HG02588 (cell line): ENCODE measurements around the gene GRAMD4.
"Not testable (repeated sequence)": the region's sequence is repeated elsewhere in the genome, so short reads cannot be mapped to it uniquely, and the experiment has no call there.

Experiments
- ATAC-seq: cut with Tn5 transposase; IDR thresholded peaks from one replicate; pipeline ENCODE4 v1.9.1; 2021; ENCODE audit warnings: mild to moderate bottlenecking, moderate library complexity; ENCODE audit not compliant: unreplicated experiment

The GRAMD4 gene

GRCh38 chr22:46617986-46618647 is 2.1 kb upstream of the GRAMD4 start:
- no peak for ATAC-seq

GRCh38 chr22:46618667-46619066 is 1.5 kb upstream of the GRAMD4 start:
- no peak for ATAC-seq

- no peak for ATAC-seq
These were observed 851 bp upstream of the GRAMD4 start for GRCh38 chr22:46619240-46619829.

GRCh38 chr22:46620588-46621242 is 529 bp downstream of the GRAMD4 start:
- no peak for ATAC-seq

DNA sequence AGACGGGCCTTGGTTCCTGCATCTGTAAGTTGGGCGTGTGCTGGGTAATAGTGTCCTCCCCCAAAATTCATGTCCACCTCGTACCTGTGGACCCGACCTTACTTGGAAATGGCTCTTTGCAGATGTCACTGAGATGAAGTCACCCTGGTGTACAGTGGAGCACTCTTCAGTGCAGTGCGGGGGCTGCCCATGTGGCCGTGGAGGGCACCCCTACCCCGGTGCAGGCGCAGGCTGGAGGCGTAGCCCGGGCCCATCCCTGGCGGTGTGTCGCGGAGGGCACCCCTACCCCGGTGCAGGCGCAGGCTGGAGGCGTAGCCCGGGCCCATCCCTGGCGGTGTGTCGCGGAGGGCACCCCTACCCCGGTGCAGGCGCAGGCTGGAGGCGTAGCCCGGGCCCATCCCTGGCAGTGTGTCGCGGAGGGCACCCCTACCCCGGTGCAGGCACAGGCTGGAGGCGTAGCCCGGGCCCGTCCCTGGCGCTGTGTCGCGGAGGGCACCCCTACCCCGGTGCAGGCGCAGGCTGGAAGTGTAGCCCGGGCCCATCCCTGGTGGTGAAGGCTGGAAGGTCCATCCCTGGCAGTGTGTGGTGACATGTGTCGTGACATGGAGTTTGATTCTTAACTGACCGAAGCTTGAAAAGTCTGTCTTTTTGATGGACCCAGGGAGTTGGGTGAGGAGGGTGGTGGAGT is 1.2 kb downstream of the GRAMD4 start:
- ATAC-seq: not testable (repeated sequence)

GRCh38 chr22:46622081-46622521 is 1.9 kb downstream of the GRAMD4 start:
- ATAC-seq: no peak

- no peak for ATAC-seq
These were observed 5.1 kb downstream of the GRAMD4 start for GRCh38 chr22:46625113-46625842.

GRCh38 chr22:46625843-46626349 is 5.7 kb downstream of the GRAMD4 start:
- ATAC-seq: no peak

DNA sequence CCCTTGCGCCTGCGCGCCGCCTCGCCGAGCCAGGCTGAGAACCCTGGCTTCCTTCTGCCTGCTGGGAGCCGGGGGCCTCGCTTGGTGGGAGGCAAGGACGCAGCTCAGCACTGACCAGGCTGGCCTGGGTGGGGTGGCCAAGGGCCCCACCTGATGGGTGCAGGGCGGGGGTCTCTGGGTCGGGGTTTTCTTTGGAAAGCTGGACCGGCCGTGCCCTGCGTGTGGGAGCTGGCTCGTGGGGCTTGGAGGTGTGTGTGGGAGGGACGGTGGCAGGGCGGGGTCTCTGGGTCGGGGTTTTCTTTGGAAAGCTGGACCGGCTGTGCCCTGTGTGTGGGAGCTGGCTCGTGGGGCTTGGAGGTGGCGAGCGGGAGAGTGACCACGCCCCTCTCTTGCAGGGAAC is 6.2 kb downstream of the GRAMD4 start:
- no peak for ATAC-seq

DNA sequence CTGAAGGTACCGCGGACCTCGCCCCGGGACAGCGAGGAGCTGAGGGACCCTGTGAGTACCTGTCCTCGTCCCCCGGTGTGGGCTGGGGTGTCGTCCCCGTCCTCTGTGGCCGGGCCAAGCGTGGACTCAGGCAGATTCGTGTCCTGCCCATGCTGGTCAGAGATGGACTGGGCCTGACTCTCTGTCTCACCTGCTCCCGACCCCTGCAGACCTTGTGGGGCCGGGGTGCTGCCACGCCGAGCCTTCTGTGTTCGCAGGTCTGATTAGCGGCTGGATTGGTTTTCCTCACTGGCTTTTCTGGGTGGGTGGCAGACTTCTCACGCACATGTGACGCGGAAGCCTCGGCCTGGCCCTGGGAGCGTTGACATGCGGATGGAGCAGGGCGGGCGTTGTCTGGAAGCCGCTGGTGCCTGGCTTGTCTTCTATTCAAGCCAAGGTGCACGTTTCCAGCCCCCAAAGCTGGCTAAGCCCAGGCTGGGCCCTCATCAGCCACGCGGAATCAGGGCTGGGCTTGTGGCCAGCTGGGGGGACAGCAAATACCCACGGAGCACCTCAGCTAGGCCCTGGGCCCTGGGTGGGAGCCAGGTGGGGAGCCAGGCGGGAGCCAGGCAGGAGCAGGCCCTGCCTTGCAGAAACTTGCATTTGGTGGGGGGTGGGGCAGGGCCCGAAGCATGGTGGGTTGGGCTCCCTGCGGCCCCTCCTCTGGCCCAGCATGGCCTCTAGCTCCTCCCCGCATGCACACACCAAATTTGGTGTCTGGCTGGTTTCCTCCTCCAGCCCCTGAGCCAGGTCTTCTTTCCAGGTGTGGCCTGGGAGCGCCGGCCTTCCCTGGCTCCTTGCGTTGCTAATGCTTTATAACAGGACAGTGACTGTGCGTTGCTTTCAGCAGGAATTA is 7.0 kb downstream of the GRAMD4 start:
- no peak for ATAC-seq

GRCh38 chr22:46627806-46628482 is 7.8 kb downstream of the GRAMD4 start:
- no peak for ATAC-seq

DNA sequence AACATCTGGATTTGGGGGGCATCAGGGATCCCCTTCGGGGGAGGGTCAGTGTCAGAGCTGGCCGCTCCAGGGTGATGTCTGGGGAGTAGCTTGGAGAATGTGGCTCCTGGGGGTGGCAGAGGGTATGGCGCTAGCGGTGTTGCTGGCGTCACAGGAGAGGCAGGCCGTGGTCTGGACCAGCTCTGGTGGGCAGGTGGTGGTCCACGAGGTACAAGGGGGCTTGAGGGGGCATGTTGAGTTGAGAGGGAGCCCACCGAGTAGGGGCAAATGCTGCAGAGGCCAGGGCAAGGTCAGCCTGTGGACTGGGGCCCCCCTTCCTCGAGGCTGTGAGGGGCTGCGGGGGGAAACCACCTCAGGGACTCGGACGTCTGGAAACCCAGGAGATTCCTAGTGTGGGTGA is 8.6 kb downstream of the GRAMD4 start:
- no peak for ATAC-seq

DNA sequence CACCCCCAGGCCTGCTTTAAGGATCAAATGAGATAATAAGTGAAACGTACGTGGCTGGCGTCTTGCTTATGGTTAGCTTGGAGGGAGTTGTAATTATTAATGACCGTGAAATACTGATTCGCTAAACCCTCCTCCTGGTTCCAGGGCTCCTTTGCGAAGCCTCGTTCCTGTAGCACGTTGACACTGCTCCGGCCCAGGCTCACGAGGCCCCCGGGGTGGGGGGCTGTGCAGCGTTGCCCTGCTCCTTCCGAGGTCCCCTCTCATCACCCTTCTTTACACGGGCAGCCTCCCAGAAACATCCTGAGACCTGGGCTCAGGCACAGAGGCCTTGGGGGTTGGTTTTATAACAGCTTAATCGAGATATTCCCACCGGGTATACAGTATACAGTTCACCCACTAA is 9.1 kb downstream of the GRAMD4 start:
- ATAC-seq: no peak

GRCh38 chr22:46631113-46631512 is 10.9 kb downstream of the GRAMD4 start:
- no peak for ATAC-seq

- no peak for ATAC-seq
These were observed 12.6 kb downstream of the GRAMD4 start for GRCh38 chr22:46632646-46633249.

DNA sequence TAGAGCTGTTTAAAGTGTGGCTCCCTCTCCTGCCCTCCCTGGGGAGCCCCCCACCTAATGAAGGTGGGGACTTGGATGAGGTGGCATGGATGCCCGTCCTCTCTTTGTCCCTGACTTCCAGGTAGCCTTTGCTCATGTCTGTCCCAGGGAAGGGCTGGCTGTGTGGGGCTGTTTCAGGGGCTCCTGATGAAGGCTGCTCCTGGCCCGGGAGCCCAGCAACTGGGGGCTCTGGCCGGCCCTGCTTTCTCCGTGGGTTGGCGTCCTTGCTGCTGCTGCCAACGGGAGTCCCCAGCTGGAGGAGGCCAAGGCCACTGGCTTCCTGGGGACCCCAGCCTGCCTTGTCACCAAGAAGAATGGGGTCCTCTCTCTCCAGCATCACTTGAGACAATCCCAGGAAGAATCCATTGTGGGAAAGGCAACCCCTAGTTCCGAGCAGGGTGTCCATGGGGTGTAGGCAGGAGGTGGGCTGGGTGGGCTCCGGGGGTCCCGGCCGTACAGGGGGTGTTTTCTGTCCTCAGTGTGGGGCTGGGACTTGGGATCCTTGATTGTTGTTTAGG is 13.2 kb downstream of the GRAMD4 start:
- no peak for ATAC-seq

- ATAC-seq: no peak
These were observed 14.0 kb downstream of the GRAMD4 start for GRCh38 chr22:46634011-46634699.
